Fibroblast of skin of left quadriceps (primary cell): ENCODE measurements around the gene MDH2.
"Not testable (repeated sequence)": the region's sequence is repeated elsewhere in the genome, so short reads cannot be mapped to it uniquely, and the experiment has no call there.

ENCODE experiments used
- DNase-seq, 2 experiments: peaks; one replicate each; pipeline ENCODE4 v3.0.0-alpha.2; 2013; ENCODE audit warnings: low read depth in 2 of 2

Gene MDH2

DNA sequence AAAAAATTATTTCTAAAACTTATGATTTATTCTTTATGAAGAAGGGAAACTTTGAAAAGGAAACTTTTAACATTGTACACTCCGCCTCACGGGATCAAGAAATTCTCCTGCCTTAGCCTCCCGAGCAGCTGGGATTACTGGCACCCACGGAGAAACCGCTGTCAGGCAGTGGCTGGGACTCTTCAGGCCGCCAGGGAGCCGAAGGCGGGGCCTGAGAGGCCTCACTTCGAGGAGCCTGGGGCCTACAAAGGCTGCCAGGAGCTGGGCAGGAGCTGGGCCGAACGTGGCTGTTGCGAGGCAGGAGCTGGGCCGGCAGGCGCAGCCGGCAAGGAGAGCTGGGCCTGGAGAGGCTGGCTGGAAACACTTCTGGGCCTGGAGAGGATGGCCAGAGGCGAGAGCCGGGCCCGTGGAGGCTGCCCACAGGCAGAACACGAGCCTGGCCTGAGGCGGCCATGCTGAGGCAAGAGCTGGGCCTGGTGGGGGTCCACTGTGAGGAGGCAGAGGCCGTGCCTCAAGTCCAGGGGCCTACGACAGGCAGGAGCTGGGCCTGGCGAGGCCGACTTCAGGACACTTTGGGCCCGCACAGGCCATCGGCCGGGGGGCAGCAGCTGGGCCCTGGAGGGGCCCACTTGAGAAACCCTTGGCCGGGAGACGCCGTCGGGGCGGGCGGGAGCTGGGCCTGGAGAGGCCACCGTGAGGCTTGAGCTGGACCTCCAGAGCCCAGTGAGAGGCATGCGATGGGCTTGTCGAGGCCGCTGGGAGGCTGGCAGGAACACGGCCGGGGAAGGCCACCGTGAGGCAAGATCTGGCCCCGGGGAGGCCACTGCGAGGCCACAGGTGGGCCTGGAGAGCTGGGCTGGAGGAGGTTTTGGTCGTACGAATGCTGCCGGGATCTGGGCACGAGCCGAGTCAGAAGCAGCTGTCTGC lies 23.7 kb downstream of the MDH2 start:
- DNase-seq = no peak

DNA sequence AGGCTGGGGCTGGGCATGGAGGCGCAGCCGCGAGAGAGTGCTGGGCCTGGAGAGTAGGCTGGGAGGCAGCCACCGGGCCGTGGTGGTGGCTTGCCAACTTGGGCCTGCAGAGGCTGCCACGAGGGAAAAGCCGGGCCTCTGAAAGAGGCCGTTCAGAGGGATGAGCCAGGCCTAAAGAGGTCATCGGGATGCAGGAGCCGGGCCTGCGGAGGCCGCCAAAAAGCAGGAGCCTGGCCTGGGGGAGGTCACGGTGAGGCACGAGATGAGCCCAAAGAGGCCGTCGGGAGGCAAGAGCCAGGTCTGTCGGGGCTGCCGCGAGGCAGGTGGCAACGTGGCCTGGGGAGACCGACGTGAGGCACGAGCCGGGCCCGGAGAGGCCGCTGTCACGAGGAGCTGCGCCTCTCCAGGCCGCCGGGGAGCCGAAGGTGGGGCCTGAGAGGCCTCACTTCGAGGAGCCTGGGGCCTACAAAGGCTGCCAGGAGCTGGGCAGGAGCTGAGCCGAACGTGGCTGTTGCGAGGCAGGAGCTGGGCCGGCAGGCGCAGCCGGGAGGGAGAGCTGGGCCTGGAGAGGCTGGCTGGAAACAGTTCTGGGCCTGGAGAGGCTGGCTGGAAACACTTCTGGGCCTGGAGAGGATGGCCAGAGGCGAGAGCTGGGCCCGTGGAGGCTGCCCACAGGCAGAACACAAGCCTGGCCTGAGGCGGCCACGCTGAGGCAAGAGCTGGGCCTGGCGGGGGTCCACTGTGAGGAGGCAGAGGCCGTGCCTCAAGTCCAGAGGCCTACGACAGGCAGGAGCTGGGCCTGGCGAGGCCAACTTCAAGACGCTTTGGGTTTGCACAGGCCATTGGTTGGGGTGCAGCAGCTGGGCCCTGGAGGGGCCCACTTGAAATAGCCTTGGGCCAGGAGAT lies 24.6 kb downstream of the MDH2 start:
- no peak for DNase-seq

- no peak for DNase-seq
Measured at GRCh38 chr7:76073335-76073990, 25.6 kb downstream of the MDH2 start.

DNA sequence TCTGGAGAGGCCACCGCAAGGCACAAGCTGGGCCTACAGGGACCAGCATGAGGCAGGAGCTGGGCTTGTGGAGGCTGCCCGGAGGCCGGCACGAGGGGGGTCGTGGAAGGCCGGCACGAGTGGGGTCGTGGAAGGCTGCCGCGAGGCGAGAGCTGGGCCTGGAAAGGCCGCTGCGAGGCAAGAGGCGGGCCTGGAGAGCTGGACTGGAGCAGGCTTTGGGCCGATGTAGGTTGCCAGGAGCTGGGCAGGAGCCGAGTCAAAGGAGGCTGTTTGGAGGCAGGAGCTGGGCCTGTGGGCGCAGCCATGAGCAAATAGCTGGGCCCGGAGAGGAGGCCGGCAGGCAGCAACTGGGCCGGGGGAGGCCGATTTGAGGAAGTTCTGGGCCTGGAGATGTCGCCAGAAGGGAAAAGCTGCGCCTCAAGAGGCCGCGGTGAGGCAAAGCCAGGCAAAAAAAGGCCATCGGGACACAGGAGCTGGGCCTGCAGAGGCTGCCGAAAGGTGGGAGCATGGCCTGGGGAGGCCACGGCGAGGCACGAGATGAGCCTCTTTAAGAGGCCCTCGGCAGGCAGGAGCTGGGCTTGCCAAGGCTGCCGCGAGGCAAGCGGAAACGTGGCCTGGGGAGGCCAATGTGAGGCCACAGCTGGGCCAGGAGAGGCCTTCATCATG lies 26.5 kb downstream of the MDH2 start:
- DNase-seq = no peak

GRCh38 chr7:76074972-76075370 lies 27.1 kb downstream of the MDH2 start:
- DNase-seq = no peak

- no peak for DNase-seq
Measured at GRCh38 chr7:76076995-76077394, 29.1 kb downstream of the MDH2 start.

- no peak for DNase-seq
Measured at GRCh38 chr7:76077435-76077834, 29.5 kb downstream of the MDH2 start.

DNA sequence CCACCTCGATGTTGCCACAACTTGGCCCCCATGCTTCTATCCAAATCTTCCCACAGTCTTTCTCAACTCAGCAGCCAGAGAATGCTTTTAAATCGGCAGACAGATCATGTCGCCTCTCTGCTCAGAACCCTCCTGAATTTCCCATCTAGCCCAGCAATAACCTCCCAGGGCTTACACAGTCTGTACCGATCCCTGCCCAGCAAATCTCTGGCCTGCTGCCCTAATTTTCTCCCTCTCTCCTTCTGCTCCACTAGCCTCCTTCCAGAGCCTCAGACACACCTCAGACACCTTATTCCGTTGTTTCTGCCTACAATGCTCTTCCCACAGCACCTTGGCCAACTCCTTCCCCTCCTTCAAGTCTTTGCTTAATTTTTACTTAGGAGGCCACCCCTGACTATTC lies 32.3 kb downstream of the MDH2 start:
- DNase-seq = no peak

GRCh38 chr7:76084115-76084514 lies 36.2 kb downstream of the MDH2 start:
- not testable (repeated sequence) for DNase-seq

GRCh38 chr7:76086070-76086469 lies 38.2 kb downstream of the MDH2 start:
- DNase-seq = no peak

DNA sequence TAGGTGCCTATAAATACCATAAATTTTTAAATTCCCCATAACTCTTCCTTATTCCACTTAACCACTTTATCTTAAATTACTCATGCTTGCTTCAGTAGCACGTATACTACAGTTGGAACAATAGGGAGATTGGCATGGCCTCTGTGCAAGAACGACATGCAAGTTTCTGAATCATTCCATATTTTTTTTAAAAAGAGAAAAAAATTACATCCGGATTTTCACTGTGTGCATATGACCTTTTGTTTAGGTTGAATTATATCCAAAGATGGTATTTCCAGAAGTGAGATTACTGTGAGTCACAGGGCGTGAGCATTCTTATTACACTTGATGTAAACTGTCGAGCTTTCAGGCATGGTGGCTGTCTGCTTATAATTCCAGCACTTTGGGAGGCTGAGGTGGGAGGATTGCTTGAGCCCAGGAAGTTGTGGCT lies 39.5 kb downstream of the MDH2 start:
- DNase-seq = peak; percentile 78

- no peak for DNase-seq
Measured at GRCh38 chr7:76089865-76090475, 42.1 kb downstream of the MDH2 start.

DNA sequence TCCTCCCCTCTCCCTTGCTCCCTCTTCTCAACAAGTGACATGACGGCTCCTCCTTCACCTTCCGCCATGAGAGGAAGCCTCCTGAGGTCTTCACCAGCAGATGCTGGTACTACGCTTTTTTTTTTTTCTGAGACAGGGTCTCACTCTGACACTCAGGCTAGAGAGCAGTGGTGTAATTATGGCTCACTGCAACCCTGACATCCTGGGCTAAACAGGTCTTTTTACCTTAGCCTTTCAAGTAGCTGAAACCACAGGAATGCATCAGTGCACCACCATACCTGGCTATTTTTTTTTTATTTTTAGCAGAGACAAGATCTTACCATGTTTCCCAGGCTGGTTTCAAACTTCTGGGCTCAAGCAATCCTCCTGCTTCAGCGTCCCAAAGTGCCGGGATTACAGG lies 43.6 kb downstream of the MDH2 start:
- no peak for DNase-seq

- not testable (repeated sequence) for DNase-seq
Measured at GRCh38 chr7:76093531-76093930, 45.6 kb downstream of the MDH2 start.

DNA sequence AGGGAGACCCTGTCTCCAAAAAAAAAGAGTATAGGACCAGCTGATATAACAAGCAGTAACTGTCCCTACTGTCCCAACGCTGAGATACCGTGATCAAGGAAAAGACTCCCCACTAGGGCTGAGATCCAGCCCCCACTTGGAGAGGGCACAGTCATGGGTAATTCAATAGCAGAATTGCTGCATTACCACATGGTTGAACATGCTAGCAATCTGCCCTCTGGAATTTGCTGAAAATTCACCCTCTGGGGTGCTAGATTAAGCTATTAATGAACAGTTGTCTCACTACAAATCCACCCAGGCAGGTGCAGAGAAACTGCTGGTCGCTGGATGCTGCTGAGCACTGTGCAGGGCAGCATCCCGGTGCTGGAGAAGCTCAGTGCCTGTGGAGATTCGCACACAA lies 46.4 kb downstream of the MDH2 start:
- not testable (repeated sequence) for DNase-seq

DNA sequence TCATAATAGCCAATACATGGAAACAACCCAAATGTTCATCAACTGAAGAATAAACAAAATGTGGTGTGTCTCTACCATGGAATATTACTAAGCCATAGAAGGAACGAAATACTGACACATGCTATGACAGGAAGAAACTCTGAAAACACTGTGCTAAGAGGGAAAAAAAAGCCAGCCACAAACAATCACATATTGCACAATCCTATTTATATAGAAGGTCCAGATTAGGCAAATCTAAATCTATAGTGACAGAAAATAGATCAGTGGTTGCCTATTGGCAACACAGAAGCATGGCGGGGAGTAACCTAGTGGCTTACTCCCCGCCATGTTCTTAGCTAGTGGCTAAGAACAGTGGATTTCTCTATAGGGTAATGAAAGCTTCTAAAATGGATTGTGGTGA lies 48.0 kb downstream of the MDH2 start:
- no peak for DNase-seq

DNA sequence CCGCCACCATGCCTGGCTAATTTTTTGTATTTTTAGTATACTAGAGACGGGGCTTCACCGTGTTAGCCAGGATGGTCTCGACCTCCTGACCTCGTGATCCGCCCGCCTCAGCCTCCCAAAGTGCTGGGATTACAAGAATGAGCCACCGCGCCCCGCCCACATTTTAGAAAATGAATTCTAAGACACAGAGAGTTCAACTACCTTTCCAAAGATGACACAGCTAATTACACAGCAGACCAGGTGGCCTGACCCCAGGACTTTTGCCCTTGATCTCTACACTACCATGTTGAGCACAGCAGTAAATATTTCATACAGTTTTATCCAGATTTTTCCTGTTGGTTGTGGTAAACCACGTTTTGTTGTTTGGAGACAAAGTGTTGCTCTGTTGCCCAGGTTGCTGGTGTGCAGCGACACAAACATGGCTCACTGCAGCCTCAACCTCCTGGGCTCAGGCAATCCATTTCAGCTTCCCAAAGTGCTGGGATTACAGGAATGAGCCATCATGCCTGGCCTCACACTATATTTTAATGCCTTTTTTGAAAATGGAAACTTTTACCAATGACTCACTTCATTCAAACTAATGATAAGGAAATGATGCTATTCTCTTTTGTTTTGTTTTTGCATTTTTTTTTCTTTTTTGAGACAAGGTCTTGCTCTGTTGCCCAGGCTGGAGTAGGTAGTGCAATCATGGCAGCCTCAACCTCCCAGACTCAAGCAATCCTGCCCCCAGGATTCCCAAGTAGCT lies 54.0 kb downstream of the MDH2 start:
- not testable (repeated sequence) for DNase-seq

DNA sequence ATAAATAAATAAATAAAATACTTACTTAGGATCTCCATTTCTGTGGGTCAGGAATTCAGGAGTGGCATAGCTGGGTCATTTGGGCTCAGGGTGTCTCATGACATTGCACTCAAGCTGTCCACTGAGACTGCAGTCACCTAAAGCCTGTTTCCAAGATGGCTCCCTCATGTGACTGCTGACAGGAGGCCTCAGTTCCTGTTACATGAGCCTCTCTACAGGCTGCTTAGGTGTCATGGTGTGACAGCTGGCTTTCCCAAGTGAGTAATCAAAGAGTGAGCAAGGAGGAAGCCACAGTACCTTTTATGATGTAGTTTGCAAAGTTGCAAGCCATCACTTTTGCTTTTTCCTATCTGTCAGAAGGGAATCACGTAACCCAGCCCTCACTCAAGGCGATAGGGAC lies 55.9 kb downstream of the MDH2 start:
- DNase-seq = not testable (repeated sequence)

- DNase-seq = not testable (repeated sequence)
Measured at GRCh38 chr7:76106130-76106529, 58.2 kb downstream of the MDH2 start.

DNA sequence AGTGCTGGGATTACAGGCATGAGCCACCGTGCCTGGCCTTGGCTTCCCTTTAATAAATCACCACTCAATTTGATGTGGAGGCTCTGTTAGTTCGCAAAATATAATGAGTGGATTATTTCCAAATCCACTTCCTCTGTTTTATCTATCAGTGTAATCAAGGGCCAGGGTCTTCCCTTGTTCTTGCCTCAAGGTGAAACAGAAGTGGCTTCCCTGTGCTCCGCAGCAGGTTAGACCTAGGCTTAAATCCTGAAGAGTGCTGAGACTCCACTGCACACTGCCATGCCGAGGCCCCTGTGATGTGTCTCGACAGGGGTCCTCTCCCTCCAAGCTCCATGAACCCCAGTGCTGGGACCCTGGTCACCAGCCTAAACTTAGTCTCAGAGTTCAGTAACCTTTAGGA lies 59.0 kb downstream of the MDH2 start:
- DNase-seq = no peak
